Neural progenitor cell (in vitro differentiated cells): ENCODE measurements around the gene LILRB1. TPM values are rescaled to one million over a fixed set of nuclear protein-coding genes. Genes with fewer than 3 reads are reported as not detected.
"Not testable (repeated sequence)": the region's sequence is repeated elsewhere in the genome, so short reads cannot be mapped to it uniquely, and the experiment has no call there.

Source experiments
- DNase-seq: peaks from one replicate; pipeline ENCODE4 v3.0.0-alpha.2; 2016; ENCODE audit warnings: low spot score
- H2AFZ ChIP-seq: fragments of 200-600 bp; sonication (generic); replicated peaks from 2 replicates; pipeline ENCODE4 v1.6.1; 2016; ENCODE audit warnings: antibody characterized with exemption
- H3F3A ChIP-seq: fragments of 200-600 bp; sonication (generic); 2 replicates; pipeline ENCODE4 v1.6.1; 2016; ENCODE audit warnings: antibody characterized with exemption, low read depth
- H3K27ac ChIP-seq: fragments of 200-600 bp; sonication (generic); 2 replicates; pipeline ENCODE4 v1.5.1; 2016; ENCODE audit warnings: mild to moderate bottlenecking
- H3K27me3 ChIP-seq: fragments of 200-600 bp; sonication (generic); 2 replicates; pipeline ENCODE4 v1.6.1; 2016; ENCODE audit warnings: mild to moderate bottlenecking, moderate library complexity
- H3K36me3 ChIP-seq: fragments of 200-600 bp; sonication (generic); 2 replicates; pipeline ENCODE4 v1.5.1; 2016
- H3K4me1 ChIP-seq: fragments of 200-600 bp; sonication (generic); 2 replicates; pipeline ENCODE4 v1.6.1; 2016; ENCODE audit warnings: mixed run types
- H3K4me2 ChIP-seq: fragments of 200-600 bp; sonication (generic); 2 replicates; pipeline ENCODE4 v1.6.1; 2016
- H3K4me3 ChIP-seq: fragments of 200-600 bp; sonication (generic); 2 replicates; pipeline ENCODE4 v1.5.1; 2016
- H3K79me2 ChIP-seq: fragments of 200-600 bp; sonication (generic); 2 replicates; pipeline ENCODE4 v1.6.1; 2016; ENCODE audit warnings: low read depth
- H3K9ac ChIP-seq: fragments of 200-600 bp; sonication (generic); 2 replicates; pipeline ENCODE4 v1.6.1; 2016
- H3K9me3 ChIP-seq: fragments of 200-600 bp; sonication (generic); 2 replicates; pipeline ENCODE4 v1.5.1; 2016; ENCODE audit warnings: low read depth
- H4K20me1 ChIP-seq: fragments of 200-600 bp; sonication (generic); 2 replicates; pipeline ENCODE4 v1.6.1; 2016; ENCODE audit warnings: low read depth
- H3K27ac Mint-ChIP-seq: 3 replicates; pipeline ENCODE4 v1.8.0; 2021; ENCODE audit warnings: mixed read lengths
- H3K27me3 Mint-ChIP-seq: 2 replicates; pipeline ENCODE4 v1.8.0; 2022; ENCODE audit warnings: low read depth, mild to moderate bottlenecking, inconsistent platforms, moderate library complexity, mixed read lengths; ENCODE audit not compliant: insufficient read depth
- H3K36me3 Mint-ChIP-seq: 3 replicates; pipeline ENCODE4 v1.8.0; 2021; ENCODE audit warnings: mixed read lengths
- H3K4me1 Mint-ChIP-seq: 3 replicates; pipeline ENCODE4 v1.8.0; 2021; ENCODE audit warnings: mixed read lengths
- H3K4me3 Mint-ChIP-seq: 3 replicates; pipeline ENCODE4 v1.8.0; 2021; ENCODE audit warnings: mild to moderate bottlenecking, moderate library complexity, mixed read lengths
- H3K9me3 Mint-ChIP-seq: 3 replicates; pipeline ENCODE4 v1.8.0; 2020; ENCODE audit warnings: mixed read lengths
- EZH2 ChIP-seq: fragments of 200-600 bp; sonication (generic); IDR thresholded peaks from 2 replicates; pipeline ENCODE4 v1.6.1; 2017; ENCODE audit warnings: antibody characterized with exemption, mild to moderate bottlenecking, moderate library complexity
- EZH2phosphoT487 ChIP-seq: fragments of 200-600 bp; sonication (generic); IDR thresholded peaks from 2 replicates; pipeline ENCODE4 v1.6.1; 2017; ENCODE audit warnings: antibody characterized with exemption
- total RNA-seq: library from RNA; depleted of rRNA; stranded (reverse); fragments of >200 nt; gene quantifications from 2 replicates; pipeline ENCODE4 v1.2.3, GENCODE V29; 2015; ENCODE audit warnings: low replicate concordance
- TF ChIP-seq, protein P1 (sequence below): fragments of 200-600 bp; sonication (generic); IDR thresholded peaks from 2 replicates; pipeline ENCODE4 v1.5.1; 2017; ENCODE audit warnings: antibody characterized with exemption, mild to moderate bottlenecking

Gene LILRB1
- total RNA-seq, 1 donor from 2014 or later = not detected

DNA sequence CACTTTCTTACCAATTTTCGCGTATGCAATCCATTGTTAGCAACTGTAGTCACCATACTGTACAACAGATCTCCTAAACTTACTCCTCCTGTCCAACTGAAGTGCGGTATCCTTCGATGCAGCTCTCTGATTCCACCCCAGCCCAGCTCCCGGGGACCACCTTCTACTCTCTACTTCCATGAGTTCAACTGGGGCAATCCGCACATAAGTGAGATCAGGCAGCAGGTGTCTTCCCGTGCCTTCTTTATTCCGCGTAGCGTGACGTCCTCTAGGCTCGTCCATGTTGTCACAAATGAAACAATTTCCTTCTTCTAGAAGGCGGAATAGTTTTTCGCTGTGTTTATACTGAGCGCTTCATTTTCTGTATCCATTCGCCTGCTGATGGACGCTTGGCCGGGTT is 8.4 kb downstream of the LILRB1 start:
- no peak overlapping the region for H2AFZ ChIP-seq
- no peaks in the 10 kb centered on the region for H3K36me3 ChIP-seq
- H3K9me3 ChIP-seq = peaks cover 24% of the 10 kb centered on the region
- no peak overlapping the region for H3K27ac ChIP-seq
- Mint-ChIP-seq H3K27me3 (no peaks in the 10 kb centered on the region), H3K4me3 (no peak overlapping the region), H3K27ac (no peak overlapping the region), H3K9me3 (peaks cover 11% of the 10 kb centered on the region), H3K36me3 (no peaks in the 10 kb centered on the region), H3K4me1 (no peaks in the 10 kb centered on the region)
- no peaks in the 10 kb centered on the region for H4K20me1 ChIP-seq
- H3K4me3 ChIP-seq = no peak overlapping the region
- no peak for DNase-seq
- no peaks in the 10 kb centered on the region for H3K79me2 ChIP-seq
- H3K4me1 ChIP-seq = no peaks in the 10 kb centered on the region
- H3K27me3 ChIP-seq = no peaks in the 10 kb centered on the region
- no peak overlapping the region for H3K4me2 ChIP-seq
- no peak overlapping the region for H3K9ac ChIP-seq
- H3F3A ChIP-seq = no peaks in the 10 kb centered on the region
- TF ChIP-seq EZH2 (no peak), EZH2phosphoT487 (no peak)
- TF ChIP-seq, protein P1, sequence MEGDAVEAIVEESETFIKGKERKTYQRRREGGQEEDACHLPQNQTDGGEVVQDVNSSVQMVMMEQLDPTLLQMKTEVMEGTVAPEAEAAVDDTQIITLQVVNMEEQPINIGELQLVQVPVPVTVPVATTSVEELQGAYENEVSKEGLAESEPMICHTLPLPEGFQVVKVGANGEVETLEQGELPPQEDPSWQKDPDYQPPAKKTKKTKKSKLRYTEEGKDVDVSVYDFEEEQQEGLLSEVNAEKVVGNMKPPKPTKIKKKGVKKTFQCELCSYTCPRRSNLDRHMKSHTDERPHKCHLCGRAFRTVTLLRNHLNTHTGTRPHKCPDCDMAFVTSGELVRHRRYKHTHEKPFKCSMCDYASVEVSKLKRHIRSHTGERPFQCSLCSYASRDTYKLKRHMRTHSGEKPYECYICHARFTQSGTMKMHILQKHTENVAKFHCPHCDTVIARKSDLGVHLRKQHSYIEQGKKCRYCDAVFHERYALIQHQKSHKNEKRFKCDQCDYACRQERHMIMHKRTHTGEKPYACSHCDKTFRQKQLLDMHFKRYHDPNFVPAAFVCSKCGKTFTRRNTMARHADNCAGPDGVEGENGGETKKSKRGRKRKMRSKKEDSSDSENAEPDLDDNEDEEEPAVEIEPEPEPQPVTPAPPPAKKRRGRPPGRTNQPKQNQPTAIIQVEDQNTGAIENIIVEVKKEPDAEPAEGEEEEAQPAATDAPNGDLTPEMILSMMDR = no peak

DNA sequence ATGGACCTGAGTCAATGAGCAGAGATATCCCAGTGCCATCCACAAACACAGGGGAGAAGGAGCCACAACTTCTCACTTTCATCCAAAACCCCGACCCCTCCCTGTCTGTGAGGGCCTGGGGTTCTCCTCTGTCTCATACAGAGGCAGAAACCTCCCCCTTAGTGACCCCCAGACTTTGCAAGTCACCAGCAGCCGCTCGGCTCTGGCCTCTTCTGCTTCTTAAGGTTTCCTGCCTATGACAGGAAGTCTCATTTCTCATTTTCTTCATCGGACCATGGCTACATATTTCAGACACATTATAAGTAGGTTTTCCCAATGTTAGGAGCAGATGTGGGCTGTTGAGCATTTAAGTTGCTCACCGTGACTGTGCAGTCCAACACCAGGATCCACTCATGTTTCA is 12.7 kb downstream of the LILRB1 start:
- H3K9me3 Mint-ChIP-seq = peaks cover 21% of the 10 kb centered on the region
- H4K20me1 ChIP-seq, DNase-seq, H3K36me3 Mint-ChIP-seq, H3K27me3 Mint-ChIP-seq, H2AFZ ChIP-seq, H3K27ac Mint-ChIP-seq, H3K9ac ChIP-seq, H3K4me1 Mint-ChIP-seq, H3K4me2 ChIP-seq, H3K4me1 ChIP-seq, H3K4me3 Mint-ChIP-seq, H3K27ac ChIP-seq, H3K79me2 ChIP-seq, H3F3A ChIP-seq, H3K4me3 ChIP-seq, H3K27me3 ChIP-seq, H3K36me3 ChIP-seq: not testable (repeated sequence)
- H3K9me3 ChIP-seq = peaks cover 27% of the 10 kb centered on the region

- not testable (repeated sequence) for H3K27me3 ChIP-seq, H3K36me3 ChIP-seq, H3K4me1 ChIP-seq, H3K27me3 Mint-ChIP-seq, H3K36me3 Mint-ChIP-seq, H3K9ac ChIP-seq, H3K27ac Mint-ChIP-seq, H4K20me1 ChIP-seq, H3K4me3 Mint-ChIP-seq, H3K4me2 ChIP-seq, H3K4me1 Mint-ChIP-seq, H2AFZ ChIP-seq, H3K4me3 ChIP-seq, DNase-seq, H3K27ac ChIP-seq, H3K79me2 ChIP-seq, H3F3A ChIP-seq
- peaks cover 20% of the 10 kb centered on the region for H3K9me3 Mint-ChIP-seq
- H3K9me3 ChIP-seq = peaks cover 26% of the 10 kb centered on the region
Observed at GRCh38 chr19:54643583-54643982, 13.3 kb downstream of the LILRB1 start.

DNA sequence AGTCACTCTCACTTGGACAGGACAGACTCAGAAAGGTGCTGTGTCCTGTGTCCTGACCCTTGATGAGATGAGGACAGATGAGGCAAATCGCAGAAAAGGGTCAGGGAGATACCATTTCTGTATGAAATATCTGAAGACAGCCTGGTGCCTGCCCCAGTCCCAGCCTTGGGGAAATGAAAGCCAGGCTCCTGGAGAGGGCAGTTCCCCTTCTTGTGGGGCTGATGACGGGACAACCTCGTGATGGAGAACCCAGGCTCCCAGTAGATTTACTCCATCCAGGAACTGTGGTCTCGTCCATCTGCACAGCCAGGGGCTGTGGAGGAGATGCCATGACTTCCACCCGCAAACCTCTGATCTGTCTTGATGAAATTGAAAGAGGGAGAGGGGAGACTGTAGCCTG is 13.8 kb downstream of the LILRB1 start:
- Mint-ChIP-seq H3K27ac (no peak overlapping the region), H3K4me3 (no peak overlapping the region), H3K4me1 (no peaks in the 10 kb centered on the region), H3K9me3 (peaks cover 15% of the 10 kb centered on the region), H3K36me3 (no peaks in the 10 kb centered on the region), H3K27me3 (no peaks in the 10 kb centered on the region)
- peaks cover 21% of the 10 kb centered on the region for H3K9me3 ChIP-seq
- H2AFZ ChIP-seq = no peak overlapping the region
- no peaks in the 10 kb centered on the region for H3F3A ChIP-seq
- no peaks in the 10 kb centered on the region for H3K4me1 ChIP-seq
- no peaks in the 10 kb centered on the region for H4K20me1 ChIP-seq
- H3K79me2 ChIP-seq = no peaks in the 10 kb centered on the region
- no peak overlapping the region for H3K4me2 ChIP-seq
- no peak overlapping the region for H3K4me3 ChIP-seq
- no peak overlapping the region for H3K27ac ChIP-seq
- no peak for TF ChIP-seq EZH2phosphoT487
- TF ChIP-seq EZH2 = no peak
- TF ChIP-seq, protein P1 = no peak
- H3K9ac ChIP-seq = no peak overlapping the region
- H3K27me3 ChIP-seq = no peaks in the 10 kb centered on the region
- no peaks in the 10 kb centered on the region for H3K36me3 ChIP-seq
- no peak for DNase-seq
